ENCODE data around the gene VAMP1. TPM values are rescaled to one million over a fixed set of nuclear protein-coding genes. Genes with fewer than 3 reads are reported as not detected.

Gene VAMP1
- total and polyA plus RNA-seq, 2 experiments from 2014 or later = 13.9 to 16.1 TPM

GRCh38 chr12:6464531-6464930 lies 5.9 kb downstream of the VAMP1 start:
- peaks cover 6% of the 10 kb centered on the region for H3K4me1 ChIP-seq (ENCODE audit: insufficient read depth)
- no peak overlapping the region for H3K27ac ChIP-seq (ENCODE audit: low read depth)
- no peak overlapping the region for H2AFZ ChIP-seq
- no peaks in the 10 kb centered on the region for H3K9me2 ChIP-seq (ENCODE audit: insufficient read depth)
- Mint-ChIP-seq H3K4me1 (peaks cover 6% of the 10 kb centered on the region), H3K27ac (no peak overlapping the region), H3K36me3 (ENCODE audit: low read depth) (peaks cover 61% of the 10 kb centered on the region), H3K9me3 (no peaks in the 10 kb centered on the region), H3K27me3 (ENCODE audit: insufficient read depth, low read depth, poor library complexity) (peaks cover 13% of the 10 kb centered on the region), H3K4me3 (no peak overlapping the region; the same call in 2 of the 3 replicates)
- no peak overlapping the region for H3K4me2 ChIP-seq
- ATAC-seq = no peak
- no peak for TF ChIP-seq ZNF114 (CRISPR knock-in tag; IDR thresholded peaks at IDR 0.05)
- 0 out of 4 replicates have a peak, but pooled peaks of 1 of the 2 experiments have one; percentile 18 for TF ChIP-seq CTCF (conservative IDR thresholded peaks at IDR 0.05; ENCODE audit: low read depth in 2 of 2)
- no peak for TF ChIP-seq STAT1 (IDR thresholded peaks at IDR 0.05; ENCODE audit: unreplicated experiment)
- no peak for TF ChIP-seq POLR2AphosphoS5 (IDR thresholded peaks at IDR 0.05; ENCODE audit: low read depth)
- TF ChIP-seq CREB1 (CRISPR knock-in tag; IDR thresholded peaks at IDR 0.05; ENCODE audit: low read depth) = no peak
- no peak overlapping the region for H3K4me3 ChIP-seq
- H3K27me3 ChIP-seq (ENCODE audit: insufficient read depth) = no peaks in the 10 kb centered on the region
- peaks cover 8% of the 10 kb centered on the region for H4K20me1 ChIP-seq (replicated peaks; ENCODE audit: insufficient read depth)
- peaks cover 12% of the 10 kb centered on the region for H3K36me3 ChIP-seq (ENCODE audit: insufficient read depth)
- no peak for DNase-seq (ENCODE audit: low spot score)
- peaks cover 14% of the 10 kb centered on the region for H3K79me2 ChIP-seq (replicated peaks; ENCODE audit: insufficient read depth)
- H3F3A ChIP-seq (replicated peaks; ENCODE audit: low read depth) = 0 out of 2 replicates have a peak, but pooled peaks cover 4% of the 10 kb centered on the region

GRCh38 chr12:6463858-6464257 lies 6.6 kb downstream of the VAMP1 start:
- H3K4me1 ChIP-seq (ENCODE audit: insufficient read depth) = no peaks in the 10 kb centered on the region
- H3K4me2 ChIP-seq = no peak overlapping the region
- peaks cover 8% of the 10 kb centered on the region for H3K79me2 ChIP-seq (replicated peaks; ENCODE audit: insufficient read depth)
- H4K20me1 ChIP-seq (replicated peaks; ENCODE audit: insufficient read depth) = peaks cover 3% of the 10 kb centered on the region
- ATAC-seq = no peak
- H3K27ac Mint-ChIP-seq = peak overlapping the region; percentile 11; the same call in 1 of the 2 replicates
- H3K36me3 ChIP-seq (ENCODE audit: insufficient read depth) = peaks cover 12% of the 10 kb centered on the region
- no peak overlapping the region for H3K4me3 Mint-ChIP-seq
- H3K27ac ChIP-seq (ENCODE audit: low read depth) = no peak overlapping the region
- H3K9me2 ChIP-seq (ENCODE audit: insufficient read depth) = no peaks in the 10 kb centered on the region
- H3K27me3 ChIP-seq (ENCODE audit: insufficient read depth) = no peaks in the 10 kb centered on the region
- H3F3A ChIP-seq (replicated peaks; ENCODE audit: low read depth) = 0 out of 2 replicates have a peak, but pooled peaks cover 4% of the 10 kb centered on the region
- no peaks in the 10 kb centered on the region; the same call in 1 of the 3 replicates for H3K4me1 Mint-ChIP-seq
- no peaks in the 10 kb centered on the region for H3K9me3 Mint-ChIP-seq
- peaks cover 15% of the 10 kb centered on the region for H3K27me3 Mint-ChIP-seq (ENCODE audit: insufficient read depth, low read depth, poor library complexity)
- DNase-seq (ENCODE audit: low spot score) = no peak
- H3K4me3 ChIP-seq = no peak overlapping the region
- no peak overlapping the region for H2AFZ ChIP-seq
- peaks cover 61% of the 10 kb centered on the region for H3K36me3 Mint-ChIP-seq (ENCODE audit: low read depth)
- no peak for TF ChIP-seq EZH2 (IDR thresholded peaks at IDR 0.05; ENCODE audit: low read depth, unreplicated experiment)
- no peak for TF ChIP-seq CREB1 (CRISPR knock-in tag; IDR thresholded peaks at IDR 0.05; ENCODE audit: low read depth)
- no peak for TF ChIP-seq ZNF462 (CRISPR knock-in tag; IDR thresholded peaks at IDR 0.05)
- TF ChIP-seq POLR2AphosphoS5 (IDR thresholded peaks at IDR 0.05; ENCODE audit: low read depth) = no peak
- no peak for TF ChIP-seq JUNB (IDR thresholded peaks at IDR 0.05; ENCODE audit: unreplicated experiment)
- no peak for TF ChIP-seq CTCF (conservative IDR thresholded peaks at IDR 0.05; ENCODE audit: low read depth in 2 of 2)
- no peak for TF ChIP-seq ETS1 (IDR thresholded peaks at IDR 0.05)
- no peak for TF ChIP-seq ZNF331 (CRISPR knock-in tag; IDR thresholded peaks at IDR 0.05; ENCODE audit: low read depth)
- TF ChIP-seq ZNF114 (CRISPR knock-in tag; IDR thresholded peaks at IDR 0.05) = no peak

Data from GM23338 (cell line).